Hematopoietic multipotent progenitor cell treated with erythropoietin and hydrocortisone succinate and interleukin-3 and kit ligand, for 17 days (in vitro differentiated cells): ENCODE results near the gene BSG.
"Not testable (repeated sequence)": the region's sequence is repeated elsewhere in the genome, so short reads cannot be mapped to it uniquely, and the experiment has no call there.

Source experiments
- DNase-seq: peaks from one replicate; pipeline ENCODE4 v3.0.0-alpha.2; 2015; ENCODE audit warnings: low spot score

BSG gene

GRCh38 chr19:620166-620862, 47.9 kb downstream of the BSG start:
- DNase-seq: no peak

GRCh38 chr19:621191-621590, 48.8 kb downstream of the BSG start:
- DNase-seq: not testable (repeated sequence)

- no peak for DNase-seq
Measured at GRCh38 chr19:621819-622218, 49.4 kb downstream of the BSG start.

- DNase-seq: no peak
Measured at GRCh38 chr19:622666-623065, 50.3 kb downstream of the BSG start.

GRCh38 chr19:623175-623916, 51.0 kb downstream of the BSG start:
- no peak for DNase-seq

GRCh38 chr19:623974-624373, 51.6 kb downstream of the BSG start:
- no peak for DNase-seq

- DNase-seq: no peak
Measured at GRCh38 chr19:624433-625109, 52.2 kb downstream of the BSG start.

GRCh38 chr19:625257-625656, 52.9 kb downstream of the BSG start:
- DNase-seq: no peak

- not testable (repeated sequence) for DNase-seq
Measured at GRCh38 chr19:626566-626965, 54.2 kb downstream of the BSG start.

GRCh38 chr19:628168-628567, 55.8 kb downstream of the BSG start:
- DNase-seq: peak; percentile 18

GRCh38 chr19:629515-629914, 57.1 kb downstream of the BSG start:
- DNase-seq: not testable (repeated sequence)

- no peak for DNase-seq
Measured at GRCh38 chr19:629961-630714, 57.7 kb downstream of the BSG start.

- DNase-seq: peak; percentile 28
Measured at GRCh38 chr19:632579-633067, 60.2 kb downstream of the BSG start.
